Kidney (tissue), 14 donors: ENCODE measurements around the gene PTPN18. TPM values are rescaled to one million over a fixed set of nuclear protein-coding genes. Genes with fewer than 3 reads are reported as not detected.

Source experiments
- DNase-seq, 5 donors: peaks; one replicate each; pipeline ENCODE4 v3.0.0-alpha.2; 2013 to 2020
- FAIRE-seq: peaks from 2 replicates; lab custom pipeline; 2012; peaks lifted over from hg19 to GRCh38; lab: Jason Lieb, UNC
- H3K27ac ChIP-seq, 2 donors: one replicate each; pipeline ENCODE4 v1.7.0; 2013; ENCODE audit warnings: low read depth in 2 of 2, low read length in 2 of 2, inconsistent platforms in 1 of 2
- H3K27me3 ChIP-seq: one replicate; pipeline ENCODE4 v1.7.1; 2013; ENCODE audit warnings: low read length, inconsistent platforms; ENCODE audit not compliant: control insufficient read depth, insufficient read depth
- H3K36me3 ChIP-seq, 3 donors: one replicate each; pipeline versions ENCODE4 v1.7.0 to v1.7.1; 2013; ENCODE audit warnings: low read length in 3 of 3, control low read depth in 1 of 3, inconsistent platforms in 1 of 3; ENCODE audit not compliant: insufficient read depth in 3 of 3, control insufficient read depth in 2 of 3
- H3K4me1 ChIP-seq, 3 donors: one replicate each; pipeline versions ENCODE4 v1.7.0 to v1.7.1; 2013; ENCODE audit warnings: low read length in 3 of 3, inconsistent platforms in 1 of 3, low read depth in 1 of 3; ENCODE audit not compliant: control insufficient read depth in 2 of 3, insufficient read depth in 2 of 3
- H3K4me3 ChIP-seq, 3 donors: one replicate each; pipeline versions ENCODE4 v1.7.0 to v1.8.1; 2013; ENCODE audit warnings: low read length in 3 of 3, control low read depth in 1 of 3, inconsistent platforms in 1 of 3
- H3K9ac ChIP-seq, 3 donors: one replicate each; pipeline versions ENCODE4 v1.7.0 to v1.7.1; 2013; ENCODE audit warnings: low read length in 3 of 3, control low read depth in 1 of 3, inconsistent platforms in 1 of 3
- H3K9me3 ChIP-seq, 3 donors: one replicate each; pipeline versions ENCODE4 v1.7.0 to v1.7.1; 2013; ENCODE audit warnings: low read length in 3 of 3, control low read depth in 1 of 3, inconsistent platforms in 1 of 3; ENCODE audit not compliant: control insufficient read depth in 2 of 3, insufficient read depth in 1 of 3
- intact Hi-C: fragments of 100-400 bp; cut with DNase I; formaldehyde crosslinking; loops from one replicate; pipeline ENCODE4 v1.11.1; 2022
- polyA plus RNA-seq: library from polyadenylated mRNA; stranded (reverse); fragments of 350-450 nt; fragmentation: Illumina TruSeq; extraction: RNeasy Lipid Tissue Mini Kit (QIAGEN cat#74804); gene quantifications from one replicate; pipeline ENCODE4 v1.2.3, GENCODE V29; 2014; ENCODE audit warnings: low read depth, low replicate concordance; ENCODE audit not compliant: insufficient read depth
- total RNA-seq: library from RNA; stranded (reverse); fragmentation: NEBNext Ultra II Directional; extraction: Animal tissue kit (Norgen Biotek cat#: 25700); gene quantifications from one replicate; pipeline ENCODE4 v1.2.1, GENCODE V29; 2021
- TF ChIP-seq, protein P1 (sequence below): IDR thresholded peaks from 3 replicates; pipeline ENCODE4 v1.5.1; 2012; ENCODE audit warnings: mild to moderate bottlenecking, moderate library complexity, borderline replicate concordance; ENCODE audit not compliant: insufficient read depth; ENCODE audit errors: extremely low read depth
- donor health status: control.
- donor health status: control.
- donor health status: control.
- donor health status: control.
- donor health status: control.
- donor health status: DM: yes; HTN: yes; CAD: no.
- donor health status: Normal renal cell carcinoma (clear cell type).

Gene PTPN18
- total and polyA plus RNA-seq, 2 donors from 2014 or later: 34.8 to 89.2 TPM

DNA sequence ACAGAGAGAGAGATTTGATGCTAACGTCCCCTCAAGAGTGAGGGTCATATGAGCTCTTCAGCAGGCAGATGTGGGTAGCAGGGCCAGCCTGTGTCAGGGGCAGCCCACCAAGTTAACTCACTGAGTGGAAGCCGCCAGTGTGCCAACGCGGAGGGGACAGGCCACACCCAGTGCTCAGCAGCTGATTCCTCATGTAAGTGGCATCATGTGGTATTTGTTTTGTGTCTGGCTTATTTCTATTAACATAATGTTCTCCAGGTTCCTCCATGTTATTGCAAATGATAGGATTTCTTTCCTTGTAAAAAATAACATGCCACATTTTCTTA is 9.2 kb upstream of the PTPN18 start:
- H3K9ac ChIP-seq: no peak overlapping the region
- H3K9me3 ChIP-seq: no peaks in the 10 kb centered on the region
- peaks cover 0 to 3% (median 0%) of the 10 kb centered on the region in 3 donors for H3K4me1 ChIP-seq
- peaks cover 0 to 33% (median 26%) of the 10 kb centered on the region in 3 donors for H3K36me3 ChIP-seq
- H3K4me3 ChIP-seq: no peak overlapping the region
- no peak overlapping the region for H3K27ac ChIP-seq
- FAIRE-seq (no peak), DNase-seq (no peak)
- H3K27me3 ChIP-seq: no peaks in the 10 kb centered on the region
- TF ChIP-seq, protein P1, sequence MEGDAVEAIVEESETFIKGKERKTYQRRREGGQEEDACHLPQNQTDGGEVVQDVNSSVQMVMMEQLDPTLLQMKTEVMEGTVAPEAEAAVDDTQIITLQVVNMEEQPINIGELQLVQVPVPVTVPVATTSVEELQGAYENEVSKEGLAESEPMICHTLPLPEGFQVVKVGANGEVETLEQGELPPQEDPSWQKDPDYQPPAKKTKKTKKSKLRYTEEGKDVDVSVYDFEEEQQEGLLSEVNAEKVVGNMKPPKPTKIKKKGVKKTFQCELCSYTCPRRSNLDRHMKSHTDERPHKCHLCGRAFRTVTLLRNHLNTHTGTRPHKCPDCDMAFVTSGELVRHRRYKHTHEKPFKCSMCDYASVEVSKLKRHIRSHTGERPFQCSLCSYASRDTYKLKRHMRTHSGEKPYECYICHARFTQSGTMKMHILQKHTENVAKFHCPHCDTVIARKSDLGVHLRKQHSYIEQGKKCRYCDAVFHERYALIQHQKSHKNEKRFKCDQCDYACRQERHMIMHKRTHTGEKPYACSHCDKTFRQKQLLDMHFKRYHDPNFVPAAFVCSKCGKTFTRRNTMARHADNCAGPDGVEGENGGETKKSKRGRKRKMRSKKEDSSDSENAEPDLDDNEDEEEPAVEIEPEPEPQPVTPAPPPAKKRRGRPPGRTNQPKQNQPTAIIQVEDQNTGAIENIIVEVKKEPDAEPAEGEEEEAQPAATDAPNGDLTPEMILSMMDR: no peak
- intact Hi-C loops: no loop called here

DNA sequence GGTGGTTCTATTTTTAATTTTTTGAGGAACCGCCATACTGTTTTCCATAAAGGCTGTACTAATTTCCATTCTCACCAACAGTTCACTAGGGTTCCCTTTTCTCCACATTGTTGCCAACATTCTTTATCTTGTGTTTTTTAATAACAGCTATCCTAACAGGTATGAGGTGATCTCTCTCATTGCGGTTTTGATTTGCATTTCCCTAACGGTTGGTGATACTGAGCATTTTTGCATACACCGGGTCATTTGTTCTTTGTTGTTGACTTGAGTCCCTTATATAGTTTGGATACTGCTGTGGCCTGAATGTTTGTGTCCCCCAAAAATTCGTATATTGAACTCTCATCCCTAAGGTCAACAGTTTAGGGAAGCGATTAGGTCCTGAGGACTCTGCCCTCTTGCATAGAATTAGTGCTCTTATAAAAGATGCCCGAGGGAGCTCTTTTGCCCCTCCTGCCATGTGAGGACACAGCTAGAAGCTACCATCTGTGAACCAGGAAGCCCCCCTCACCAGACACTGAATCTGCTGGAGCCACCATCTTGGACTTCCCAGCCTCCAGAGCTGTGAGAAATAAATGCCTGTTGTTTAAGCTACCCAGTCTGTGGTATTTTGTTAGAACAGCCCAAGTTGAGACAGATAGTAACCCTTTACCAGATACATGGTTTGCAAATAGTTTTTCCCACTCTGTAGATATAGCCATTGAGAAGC is 8.5 kb upstream of the PTPN18 start:
- Histone ChIP-seq H3K36me3 (peaks cover 0 to 33% (median 26%) of the 10 kb centered on the region in 3 donors), H3K27me3 (no peaks in the 10 kb centered on the region), H3K9ac (no peak overlapping the region), H3K27ac (no peak overlapping the region), H3K9me3 (no peaks in the 10 kb centered on the region), H3K4me1 (peaks cover 0 to 3% (median 0%) of the 10 kb centered on the region in 3 donors), H3K4me3 (no peak overlapping the region)
- intact Hi-C loops: no loop called here
- FAIRE-seq (no peak), DNase-seq (no peak)
- TF ChIP-seq, protein P1: no peak

DNA sequence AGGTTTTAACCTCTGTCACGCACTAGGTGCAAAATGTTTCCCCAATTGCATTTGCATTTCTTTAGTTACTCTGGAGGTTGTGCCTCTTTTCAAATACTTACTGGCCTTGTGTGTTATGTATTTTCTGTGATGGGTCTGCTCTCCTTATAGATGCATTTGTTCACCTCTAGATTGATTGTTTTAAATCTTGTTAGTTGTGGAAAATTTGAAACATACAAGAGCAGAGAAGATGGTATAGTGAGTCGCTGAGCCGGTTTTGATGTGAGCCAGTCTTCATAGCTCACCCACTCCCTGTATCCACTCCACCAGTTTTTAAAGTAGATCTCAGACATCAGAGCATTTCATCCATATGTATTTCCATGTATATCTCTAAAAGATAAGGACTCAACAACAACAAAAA is 6.7 kb upstream of the PTPN18 start:
- no peak overlapping the region for H3K9ac ChIP-seq
- no peaks in the 10 kb centered on the region for H3K27me3 ChIP-seq
- H3K9me3 ChIP-seq: no peaks in the 10 kb centered on the region
- H3K4me1 ChIP-seq: no peaks in the 10 kb centered on the region
- no peak overlapping the region for H3K4me3 ChIP-seq
- no peak overlapping the region for H3K27ac ChIP-seq
- TF ChIP-seq, protein P1: no peak
- no peak for FAIRE-seq
- peaks cover 0 to 33% (median 26%) of the 10 kb centered on the region in 3 donors for H3K36me3 ChIP-seq
- intact Hi-C loops: no loop called here
- no peak for DNase-seq

DNA sequence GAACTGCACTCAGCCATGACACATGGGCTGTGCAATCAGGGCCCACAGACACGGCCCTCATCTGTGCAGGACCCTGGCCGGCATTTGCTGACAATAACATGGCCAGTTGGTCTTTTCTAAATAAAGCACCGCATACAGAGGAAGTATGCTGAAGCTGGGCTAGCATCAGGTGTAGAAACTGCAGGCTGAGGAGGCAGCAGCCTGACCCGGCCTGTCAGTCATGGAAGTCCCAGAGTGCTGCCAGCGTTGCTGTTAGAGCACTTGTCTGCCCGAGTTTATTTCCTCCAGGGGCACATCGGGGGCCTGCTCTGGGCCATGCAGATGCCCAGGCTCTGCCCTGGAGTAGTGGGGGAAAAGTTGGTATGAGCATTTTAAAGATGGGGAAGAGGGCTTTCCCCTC is 4.1 kb upstream of the PTPN18 start:
- DNase-seq (no peak), FAIRE-seq (no peak)
- no peak overlapping the region for H3K9ac ChIP-seq
- intact Hi-C loops: no loop called here
- H3K36me3 ChIP-seq: peaks cover 0 to 10% (median 9%) of the 10 kb centered on the region in 3 donors
- TF ChIP-seq, protein P1: no peak
- H3K4me3 ChIP-seq: no peak overlapping the region
- no peaks in the 10 kb centered on the region for H3K27me3 ChIP-seq
- no peaks in the 10 kb centered on the region for H3K9me3 ChIP-seq
- H3K4me1 ChIP-seq: peaks cover 0 to 7% (median 4%) of the 10 kb centered on the region in 3 donors
- no peak overlapping the region for H3K27ac ChIP-seq
